Central memory CD4-positive, alpha-beta T cell (primary cell): ENCODE measurements around the gene INF2.
"Not testable (repeated sequence)": the region's sequence is repeated elsewhere in the genome, so short reads cannot be mapped to it uniquely, and the experiment has no call there.

ENCODE experiments used
- DNase-seq: peaks from one replicate; pipeline ENCODE4 v3.0.0; 2022

Gene INF2

GRCh38 chr14:104739546-104740516 lies 50.4 kb downstream of the INF2 start:
- no peak for DNase-seq

- no peak for DNase-seq
Observed at GRCh38 chr14:104741108-104741802, 51.8 kb downstream of the INF2 start.

- DNase-seq = no peak
Observed at GRCh38 chr14:104741803-104742251, 52.4 kb downstream of the INF2 start.

- DNase-seq = no peak
Observed at GRCh38 chr14:104742586-104743455, 53.4 kb downstream of the INF2 start.

- no peak for DNase-seq
Observed at GRCh38 chr14:104743461-104744380, 54.3 kb downstream of the INF2 start.

GRCh38 chr14:104744484-104744883 lies 55.1 kb downstream of the INF2 start:
- no peak for DNase-seq

- no peak for DNase-seq
Observed at GRCh38 chr14:104745431-104745830, 56.0 kb downstream of the INF2 start.

GRCh38 chr14:104746071-104746545 lies 56.7 kb downstream of the INF2 start:
- DNase-seq = no peak

GRCh38 chr14:104746934-104747481 lies 57.6 kb downstream of the INF2 start:
- DNase-seq = no peak

- DNase-seq = no peak
Observed at GRCh38 chr14:104747876-104748275, 58.5 kb downstream of the INF2 start.

GRCh38 chr14:104749111-104749649 lies 59.8 kb downstream of the INF2 start:
- no peak for DNase-seq

- no peak for DNase-seq
Observed at GRCh38 chr14:104750056-104750752, 60.8 kb downstream of the INF2 start.

- DNase-seq = not testable (repeated sequence)
Observed at GRCh38 chr14:104750753-104751057, 61.3 kb downstream of the INF2 start.

GRCh38 chr14:104751539-104752422 lies 62.4 kb downstream of the INF2 start:
- no peak for DNase-seq

GRCh38 chr14:104752423-104752734 lies 63.0 kb downstream of the INF2 start:
- no peak for DNase-seq

- peak; percentile 99 for DNase-seq
Observed at GRCh38 chr14:104752735-104753527, 63.5 kb downstream of the INF2 start, which contains the start of gene SIVA1. SIVA1 (plus strand) TSS chr14:104753147; CDS start chr14:104753202, 55 bp downstream.

GRCh38 chr14:104753528-104754212 lies 64.3 kb downstream of the INF2 start:
- DNase-seq = no peak
